Lower leg skin (tissue), 3 donors: ENCODE results near the gene TFAP2E.

ENCODE experiments used
- CTCF ChIP-seq, 3 donors: fragments of 450-650 bp; IDR thresholded peaks; one replicate each; pipeline ENCODE4 v1.5.1; 2016; ENCODE audit warnings: antibody characterized with exemption in 3 of 3, mild to moderate bottlenecking in 3 of 3, moderate library complexity in 2 of 3
- POLR2A ChIP-seq, 2 donors: fragments of 450-650 bp; IDR thresholded peaks; one replicate each; pipeline ENCODE4 v1.6.1; 2016 to 2017; ENCODE audit warnings: antibody characterized with exemption in 2 of 2, mild to moderate bottlenecking in 1 of 2, moderate library complexity in 1 of 2

- TF ChIP-seq CTCF (IDR thresholded peaks at IDR 0.05), result no peak
- TF ChIP-seq POLR2A (IDR thresholded peaks at IDR 0.05), result no peak
Observed at GRCh38 chr1:35530946-35531345, 42.2 kb upstream of the TFAP2E start.
